Ramos (cell line): Measurements from ENCODE around the gene SKA3.

ENCODE experiments used
- in situ Hi-C: fragments of 300-500 bp; cut with MboI; formaldehyde crosslinking; loops from one replicate; pipeline ENCODE4 v1.14.3; 2022; ENCODE audit warnings: low sequenced_read_pairs; ENCODE audit not compliant: unreplicated experiment

The SKA3 gene

GRCh38 chr13:21118180-21118579 is 58.2 kb downstream of the SKA3 start:
- in situ Hi-C loops = loop anchor here (10.0 kb wide), 1 partner anchor 357 kb away; no protein-coding TSS in a partner anchor

- in situ Hi-C loops = loop anchor here (10.0 kb wide), 1 partner anchor 358 kb away; no protein-coding TSS in a partner anchor
Measured at GRCh38 chr13:21117104-21117809, 59.1 kb downstream of the SKA3 start.

- in situ Hi-C loops = loop anchor here (10.0 kb wide), 1 partner anchor 359 kb away; no protein-coding TSS in a partner anchor
Measured at GRCh38 chr13:21116141-21116540, 60.2 kb downstream of the SKA3 start.

DNA sequence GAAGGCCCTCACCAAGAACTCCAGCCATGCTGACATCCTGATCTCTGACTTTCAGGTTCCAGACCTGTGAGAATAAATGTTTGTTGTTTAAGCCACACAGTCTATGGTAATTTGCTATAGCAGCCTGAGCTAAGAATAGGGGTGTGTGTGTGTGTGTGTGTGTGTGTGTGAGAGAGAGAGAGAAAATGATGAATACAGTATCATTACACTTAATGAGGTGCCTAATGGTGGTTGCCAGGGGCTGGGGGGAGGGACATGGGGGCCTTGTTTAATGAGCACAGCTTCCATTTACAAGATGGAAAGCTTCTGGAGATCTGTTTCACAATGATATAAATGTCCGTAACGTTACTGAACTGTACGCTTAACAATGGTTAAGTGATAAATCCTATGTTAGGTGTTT is 61.1 kb downstream of the SKA3 start:
- in situ Hi-C loops = loop anchor here (10.0 kb wide), 1 partner anchor 360 kb away; no protein-coding TSS in a partner anchor

- in situ Hi-C loops = loop anchor here (10.0 kb wide), 1 partner anchor 363 kb away; no protein-coding TSS in a partner anchor
Measured at GRCh38 chr13:21111546-21111945, 64.8 kb downstream of the SKA3 start.

DNA sequence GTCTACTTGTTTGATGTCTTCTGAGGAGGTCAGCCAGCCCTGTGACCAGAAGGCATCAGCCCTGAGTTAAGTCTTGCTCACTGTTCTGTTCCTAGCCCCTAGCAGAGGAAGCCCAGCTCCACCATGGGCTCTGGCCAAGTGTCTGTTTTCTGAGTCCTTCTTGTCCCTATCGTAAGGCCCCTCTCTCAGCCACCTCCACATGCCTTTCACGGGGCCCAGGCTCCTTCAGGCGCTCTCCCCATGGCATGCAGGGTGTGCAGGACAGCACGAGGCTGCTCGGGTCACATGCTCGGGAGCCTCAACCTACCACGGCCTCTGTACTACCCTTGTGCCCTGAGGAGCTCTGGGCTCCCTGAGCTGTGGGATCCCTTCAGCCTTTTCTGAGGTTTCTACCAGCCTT is 67.2 kb downstream of the SKA3 start:
- in situ Hi-C loops = no loop called here

DNA sequence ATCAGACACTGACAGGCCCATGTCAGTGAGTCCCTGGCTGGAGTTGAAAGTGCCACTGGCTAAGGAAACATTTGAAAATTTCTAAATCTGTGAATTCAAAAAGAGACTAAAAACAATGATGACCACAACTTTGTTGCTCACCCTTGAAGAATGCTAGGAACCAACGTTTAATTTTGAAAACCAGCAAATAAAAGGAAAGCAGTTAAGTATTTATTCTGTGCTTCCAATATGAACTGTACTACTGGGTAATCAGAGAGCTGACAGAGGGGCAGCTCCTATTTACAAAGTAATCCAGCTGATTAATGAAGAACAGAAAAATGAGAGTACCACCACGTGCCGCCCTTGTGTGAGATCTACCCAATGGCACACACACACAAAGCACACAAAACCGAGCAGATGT is 70.3 kb downstream of the SKA3 start:
- in situ Hi-C loops = no loop called here

GRCh38 chr13:21104199-21105019 is 71.9 kb downstream of the SKA3 start:
- in situ Hi-C loops = no loop called here
